ENCODE data around the gene PROSER1. TPM values are rescaled to one million over a fixed set of nuclear protein-coding genes. Genes with fewer than 3 reads are reported as not detected.

PROSER1 gene
- total and polyA plus RNA-seq, 4 donors: 13.0 to 59.6 (median 24.2) TPM

- Histone ChIP-seq H3K27ac (ENCODE audit: low read depth in 1 of 2, low read length in 1 of 2) (peak overlapping the region; percentile 81 to 91), H3K9ac (ENCODE audit: insufficient read depth in 1 of 2, low read length in 2 of 2) (peak overlapping the region; percentile 81 to 84), H3K36me3 (ENCODE audit: control insufficient read depth in 4 of 4, insufficient read depth in 4 of 4, low read length in 4 of 4) (peaks cover 0 to 2% (median 0%) of the 10 kb centered on the region in 4 donors), H3K27me3 (ENCODE audit: control insufficient read depth in 3 of 3, insufficient read depth in 3 of 3, low read length in 2 of 3) (no peaks in the 10 kb centered on the region), H3K9me3 (ENCODE audit: control insufficient read depth in 4 of 4, insufficient read depth in 3 of 4, low read length in 3 of 4) (no peaks in the 10 kb centered on the region), H3K4me3 (peak overlapping the region; percentile 68), H3K4me1 (ENCODE audit: control insufficient read depth in 5 of 5, insufficient read depth in 5 of 5, low read length in 5 of 5) (peaks cover 2 to 46% (median 9%) of the 10 kb centered on the region in 5 donors)
- no peak for TF ChIP-seq CTCF (IDR thresholded peaks at IDR 0.05; ENCODE audit: control extremely low read depth, extremely low read depth)
- peak; percentile 10 for ATAC-seq (ENCODE audit: insufficient read depth, low FRiP score)
- WGBS, 2 donors: 0% methylated on average over 15 of the region's 15 CpGs
- no peak for DNase-seq
Measured at GRCh38 chr13:39038569-39039030, 711 bp upstream of the PROSER1 start.

GRCh38 chr13:39037410-39037879 lies 444 bp downstream of the PROSER1 start:
- peaks cover 0 to 2% (median 0%) of the 10 kb centered on the region in 4 donors for H3K36me3 ChIP-seq (ENCODE audit: control insufficient read depth in 4 of 4, insufficient read depth in 4 of 4, low read length in 4 of 4)
- H3K9me3 ChIP-seq (ENCODE audit: control insufficient read depth in 4 of 4, insufficient read depth in 3 of 4, low read length in 3 of 4): no peaks in the 10 kb centered on the region
- H3K4me1 ChIP-seq (ENCODE audit: control insufficient read depth in 5 of 5, insufficient read depth in 5 of 5, low read length in 5 of 5): peaks cover 2 to 46% (median 9%) of the 10 kb centered on the region in 5 donors
- TF ChIP-seq CTCF (IDR thresholded peaks at IDR 0.05; ENCODE audit: control extremely low read depth, extremely low read depth): no peak
- ATAC-seq (ENCODE audit: insufficient read depth, low FRiP score): peak; percentile 47
- H3K27ac ChIP-seq (ENCODE audit: low read depth in 1 of 2, low read length in 1 of 2): peak overlapping the region; percentile 81 to 91
- 0% methylated on average over 21 to 39 of the region's 39 CpGs for WGBS, 2 donors
- peak overlapping the region; percentile 68 for H3K4me3 ChIP-seq
- peak in 1 of 3 donors; percentile 46 for DNase-seq
- H3K9ac ChIP-seq (ENCODE audit: insufficient read depth in 1 of 2, low read length in 2 of 2): peak overlapping the region; percentile 74 to 89
- H3K27me3 ChIP-seq (ENCODE audit: control insufficient read depth in 3 of 3, insufficient read depth in 3 of 3, low read length in 2 of 3): no peaks in the 10 kb centered on the region

- H3K4me3 ChIP-seq: peak overlapping the region; percentile 56
- H3K36me3 ChIP-seq (ENCODE audit: control insufficient read depth in 4 of 4, insufficient read depth in 4 of 4, low read length in 4 of 4): peaks cover 0 to 2% (median under 1%) of the 10 kb centered on the region in 4 donors
- H3K9me3 ChIP-seq (ENCODE audit: control insufficient read depth in 4 of 4, insufficient read depth in 3 of 4, low read length in 3 of 4): no peaks in the 10 kb centered on the region
- ATAC-seq (ENCODE audit: insufficient read depth, low FRiP score) (no peak), DNase-seq (peak in 2 of 3 donors; percentile 47)
- 1% methylated on average over 9 of the region's 9 CpGs for WGBS, 2 donors
- H3K27me3 ChIP-seq (ENCODE audit: control insufficient read depth in 3 of 3, insufficient read depth in 3 of 3, low read length in 2 of 3): no peaks in the 10 kb centered on the region
- TF ChIP-seq CTCF (IDR thresholded peaks at IDR 0.05; ENCODE audit: control extremely low read depth, extremely low read depth): no peak
- H3K9ac ChIP-seq (ENCODE audit: insufficient read depth in 1 of 2, low read length in 2 of 2): peak overlapping the region in 1 of 2 donors; percentile 89
- H3K27ac ChIP-seq (ENCODE audit: low read depth in 1 of 2, low read length in 1 of 2): no peak overlapping the region
- H3K4me1 ChIP-seq (ENCODE audit: control insufficient read depth in 5 of 5, insufficient read depth in 5 of 5, low read length in 5 of 5): peaks cover 2 to 46% (median 9%) of the 10 kb centered on the region in 5 donors
Measured at GRCh38 chr13:39036212-39036611, 1.7 kb downstream of the PROSER1 start.
